ENCODE measurements around the gene TMOD1. TPM values are rescaled to one million over a fixed set of nuclear protein-coding genes. Genes with fewer than 3 reads are reported as not detected.

Gene TMOD1
- total RNA-seq, 1 experiment from 2014 or later: not detected

DNA sequence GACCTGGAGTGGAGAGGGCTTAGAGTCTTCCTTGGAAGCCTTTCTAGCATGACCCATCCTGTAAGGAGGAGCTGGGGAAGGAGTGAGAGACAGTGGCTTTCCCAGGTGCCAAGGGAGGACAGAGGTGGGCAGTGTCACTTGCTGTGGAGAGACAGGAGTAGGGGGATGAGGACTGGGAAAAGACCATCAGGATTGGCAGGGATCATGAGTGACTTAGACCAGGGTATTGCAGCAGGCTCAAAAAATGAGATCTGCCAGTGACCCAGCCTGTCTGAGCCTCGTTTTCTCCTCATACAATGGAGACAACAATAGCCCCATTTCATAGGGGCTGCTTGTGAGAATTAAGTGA is 2.4 kb downstream of the TMOD1 start:
- CTCF ChIA-PET: no interaction called here
- intact Hi-C loops (cut with micrococcal nuclease): no loop called here
- Histone ChIP-seq H4K20me1 (ENCODE audit: low read length) (no peaks in the 10 kb centered on the region), H3K4me2 (ENCODE audit: low read length) (no peak overlapping the region), H2AFZ (ENCODE audit: low read length) (no peak overlapping the region), H3K27ac (ENCODE audit: low read length) (no peak overlapping the region), H3K4me3 (ENCODE audit: low read length) (no peak overlapping the region), H3K4me1 (ENCODE audit: insufficient read depth, low read length) (no peaks in the 10 kb centered on the region), H3F3A (ENCODE audit: low read length, unreplicated experiment) (no peaks in the 10 kb centered on the region), H3K9me2 (replicated peaks; ENCODE audit: low read length) (no peaks in the 10 kb centered on the region), H3K36me3 (ENCODE audit: low read depth, low read length) (no peaks in the 10 kb centered on the region), H3K9me3 (ENCODE audit: low read length) (no peaks in the 10 kb centered on the region), H3K9ac (ENCODE audit: low read length) (no peak overlapping the region), H3K79me2 (ENCODE audit: low read length) (no peaks in the 10 kb centered on the region), H3K27me3 (ENCODE audit: low read length) (peaks cover 10% of the 10 kb centered on the region; the same call in 1 of the 2 replicates)
- TF ChIP-seq EZH2 (IDR thresholded peaks at IDR 0.05; ENCODE audit: low read length, unreplicated experiment) (no peak), EZH2phosphoT487 (IDR thresholded peaks at IDR 0.05; ENCODE audit: borderline replicate concordance, low read length) (no peak)
- TF ChIP-seq, protein P1, sequence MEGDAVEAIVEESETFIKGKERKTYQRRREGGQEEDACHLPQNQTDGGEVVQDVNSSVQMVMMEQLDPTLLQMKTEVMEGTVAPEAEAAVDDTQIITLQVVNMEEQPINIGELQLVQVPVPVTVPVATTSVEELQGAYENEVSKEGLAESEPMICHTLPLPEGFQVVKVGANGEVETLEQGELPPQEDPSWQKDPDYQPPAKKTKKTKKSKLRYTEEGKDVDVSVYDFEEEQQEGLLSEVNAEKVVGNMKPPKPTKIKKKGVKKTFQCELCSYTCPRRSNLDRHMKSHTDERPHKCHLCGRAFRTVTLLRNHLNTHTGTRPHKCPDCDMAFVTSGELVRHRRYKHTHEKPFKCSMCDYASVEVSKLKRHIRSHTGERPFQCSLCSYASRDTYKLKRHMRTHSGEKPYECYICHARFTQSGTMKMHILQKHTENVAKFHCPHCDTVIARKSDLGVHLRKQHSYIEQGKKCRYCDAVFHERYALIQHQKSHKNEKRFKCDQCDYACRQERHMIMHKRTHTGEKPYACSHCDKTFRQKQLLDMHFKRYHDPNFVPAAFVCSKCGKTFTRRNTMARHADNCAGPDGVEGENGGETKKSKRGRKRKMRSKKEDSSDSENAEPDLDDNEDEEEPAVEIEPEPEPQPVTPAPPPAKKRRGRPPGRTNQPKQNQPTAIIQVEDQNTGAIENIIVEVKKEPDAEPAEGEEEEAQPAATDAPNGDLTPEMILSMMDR (conservative IDR thresholded peaks at IDR 0.05; ENCODE audit: low read depth, low read length): no peak
- DNase-seq (no peak), ATAC-seq (no peak)
- BruUV-seq (replicated peaks): no TSS peak
- POLR2A ChIA-PET (ENCODE audit: unreplicated experiment): interaction anchor here (0.7 kb wide), 1 partner anchor 464 kb away, joined by 3 read pairs; no protein-coding TSS in a partner anchor

DNA sequence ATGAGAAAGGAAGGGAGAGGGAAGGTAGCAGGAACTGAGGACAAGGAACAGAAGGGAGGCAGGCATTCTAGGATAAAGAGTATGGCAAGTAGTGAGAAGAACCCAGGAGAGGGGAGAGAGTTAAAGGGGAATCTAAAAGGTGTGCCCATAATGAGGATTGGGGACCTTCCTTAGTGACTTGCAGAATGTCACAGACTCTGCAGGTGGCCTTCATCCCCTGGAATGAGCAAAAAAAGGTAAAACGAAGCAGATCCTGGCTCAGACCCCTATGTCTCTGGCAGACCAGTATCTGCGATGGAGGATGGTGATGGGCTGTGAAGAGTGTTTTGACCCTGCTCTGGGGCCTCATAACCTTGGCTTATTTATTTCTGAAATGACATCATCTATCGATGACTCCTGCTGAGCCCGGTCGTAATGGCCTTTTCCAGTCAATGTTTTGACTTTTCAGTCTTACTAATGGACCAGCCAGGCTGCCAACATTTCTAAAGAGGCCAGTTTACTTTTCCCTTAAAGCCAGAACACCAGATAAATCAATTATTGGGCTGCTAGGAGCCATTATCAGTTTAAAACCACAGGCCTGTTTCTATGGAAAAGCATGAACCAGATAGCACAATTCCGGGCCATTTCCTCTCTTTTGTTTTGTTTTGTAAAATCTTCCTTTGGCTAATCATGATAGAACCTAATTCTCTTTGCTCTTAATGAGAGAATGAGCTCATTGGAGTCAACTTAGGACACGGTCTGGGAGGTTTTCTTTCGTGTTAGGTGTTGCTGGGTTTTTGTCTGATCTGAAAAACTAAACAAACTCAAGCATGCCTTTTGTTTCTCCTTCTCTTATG is 3.1 kb downstream of the TMOD1 start:
- H3K4me3 ChIP-seq (ENCODE audit: low read length): no peak overlapping the region
- no peak overlapping the region for H3K9ac ChIP-seq (ENCODE audit: low read length)
- H3K9me2 ChIP-seq (replicated peaks; ENCODE audit: low read length): no peaks in the 10 kb centered on the region
- H3K9me3 ChIP-seq (ENCODE audit: low read length): no peaks in the 10 kb centered on the region
- H2AFZ ChIP-seq (ENCODE audit: low read length): no peak overlapping the region
- H3K27ac ChIP-seq (ENCODE audit: low read length): no peak overlapping the region
- no TSS peak for BruUV-seq (replicated peaks)
- ATAC-seq (no peak), DNase-seq (no peak)
- no peak overlapping the region for H3K4me2 ChIP-seq (ENCODE audit: low read length)
- H4K20me1 ChIP-seq (ENCODE audit: low read length): no peaks in the 10 kb centered on the region
- POLR2A ChIA-PET (ENCODE audit: unreplicated experiment): interaction anchor here (0.7 kb wide), 1 partner anchor 465 kb away, joined by 3 read pairs; no protein-coding TSS in a partner anchor
- H3K4me1 ChIP-seq (ENCODE audit: insufficient read depth, low read length): no peaks in the 10 kb centered on the region
- CTCF ChIA-PET: no interaction called here
- TF ChIP-seq EZH2 (IDR thresholded peaks at IDR 0.05; ENCODE audit: low read length, unreplicated experiment) (no peak), EZH2phosphoT487 (IDR thresholded peaks at IDR 0.05; ENCODE audit: borderline replicate concordance, low read length) (no peak)
- TF ChIP-seq, protein P1 (conservative IDR thresholded peaks at IDR 0.05; ENCODE audit: low read depth, low read length): no peak
- no peaks in the 10 kb centered on the region for H3K36me3 ChIP-seq (ENCODE audit: low read depth, low read length)
- no peaks in the 10 kb centered on the region for H3K79me2 ChIP-seq (ENCODE audit: low read length)
- intact Hi-C loops (cut with micrococcal nuclease): no loop called here
- H3K27me3 ChIP-seq (ENCODE audit: low read length): peaks cover 10% of the 10 kb centered on the region; the same call in 1 of the 2 replicates
- no peaks in the 10 kb centered on the region for H3F3A ChIP-seq (ENCODE audit: low read length, unreplicated experiment)

DNA sequence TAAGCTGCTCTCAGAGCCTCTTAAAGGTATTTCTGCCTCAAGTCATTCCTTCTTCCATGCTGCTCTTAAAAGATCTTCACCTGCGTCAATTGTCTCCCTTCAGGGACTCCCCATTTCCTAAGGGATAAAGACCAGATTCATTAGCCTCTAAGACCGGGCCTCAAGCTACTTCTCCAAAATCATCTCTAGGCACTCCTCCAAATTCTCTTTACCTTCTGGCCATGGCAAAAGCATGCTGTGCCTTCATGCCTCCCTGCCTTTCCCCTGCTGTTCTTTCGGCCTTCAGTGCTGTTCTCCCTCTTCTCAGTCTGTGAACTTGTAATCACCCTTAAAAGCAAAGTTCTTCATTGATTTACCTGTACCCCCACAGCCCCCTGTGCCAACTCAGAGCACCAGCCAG is 4.4 kb downstream of the TMOD1 start:
- H3K27ac ChIP-seq (ENCODE audit: low read length): no peak overlapping the region
- no peak overlapping the region for H3K4me2 ChIP-seq (ENCODE audit: low read length)
- no peaks in the 10 kb centered on the region for H3K79me2 ChIP-seq (ENCODE audit: low read length)
- CTCF ChIA-PET: no interaction called here
- intact Hi-C loops (cut with micrococcal nuclease): no loop called here
- DNase-seq (no peak), ATAC-seq (no peak)
- no TSS peak for BruUV-seq (replicated peaks)
- H2AFZ ChIP-seq (ENCODE audit: low read length): no peak overlapping the region
- peaks cover 3% of the 10 kb centered on the region; the same call in 1 of the 2 replicates for H3K4me1 ChIP-seq (ENCODE audit: insufficient read depth, low read length)
- H3K9me2 ChIP-seq (replicated peaks; ENCODE audit: low read length): no peaks in the 10 kb centered on the region
- no peaks in the 10 kb centered on the region for H3K9me3 ChIP-seq (ENCODE audit: low read length)
- H4K20me1 ChIP-seq (ENCODE audit: low read length): no peaks in the 10 kb centered on the region
- TF ChIP-seq, protein P1 (conservative IDR thresholded peaks at IDR 0.05; ENCODE audit: low read depth, low read length): no peak
- no peak for TF ChIP-seq EZH2 (IDR thresholded peaks at IDR 0.05; ENCODE audit: low read length, unreplicated experiment)
- no peak for TF ChIP-seq EZH2phosphoT487 (IDR thresholded peaks at IDR 0.05; ENCODE audit: borderline replicate concordance, low read length)
- H3F3A ChIP-seq (ENCODE audit: low read length, unreplicated experiment): no peaks in the 10 kb centered on the region
- POLR2A ChIA-PET (ENCODE audit: unreplicated experiment): no interaction called here
- no peaks in the 10 kb centered on the region for H3K36me3 ChIP-seq (ENCODE audit: low read depth, low read length)
- no peak overlapping the region for H3K9ac ChIP-seq (ENCODE audit: low read length)
- H3K27me3 ChIP-seq (ENCODE audit: low read length): 0 out of 2 replicates have a peak, but pooled peaks cover 6% of the 10 kb centered on the region
- no peak overlapping the region for H3K4me3 ChIP-seq (ENCODE audit: low read length)
